A673 (cell line): ENCODE data around the gene GMPPB.

ENCODE experiments used
- CTCF ChIP-seq: fragments of 300-800, 200-600 bp; sonication (generic); conservative IDR thresholded peaks from 2 replicates; pipeline ENCODE4 v1.5.1; 2017; ENCODE audit warnings: low read depth, mild to moderate bottlenecking, antibody characterized with exemption, low read length, moderate library complexity, mixed read lengths
- EZH2 ChIP-seq: fragments of 200-600 bp; sonication (generic); IDR thresholded peaks from 2 replicates; pipeline ENCODE4 v1.6.1; 2017; ENCODE audit warnings: borderline replicate concordance, low read depth, mild to moderate bottlenecking, mixed read lengths, antibody characterized with exemption, low read length; ENCODE audit not compliant: poor library complexity, severe bottlenecking

GRCh38 chr3:49772703-49773102, 49.0 kb upstream of the GMPPB start:
- TF ChIP-seq CTCF (no peak), EZH2 (no peak)
